GM10266 (cell line): ENCODE results near the gene ITPRIP.
A peak's percentile ranks its signal among the peaks of the same experiment; 100 is the strongest.

Source experiments
- DNase-seq: peaks from one replicate; pipeline ENCODE4 v3.0.0; 2012; ENCODE audit errors: extremely low spot score
- CTCF ChIP-seq: IDR thresholded peaks from 2 replicates; pipeline ENCODE4 v1.5.1; 2012; ENCODE audit warnings: mild to moderate bottlenecking, low read depth; ENCODE audit not compliant: control insufficient read depth, insufficient read depth; ENCODE audit errors: missing control alignments

The ITPRIP gene

GRCh38 chr10:104311184-104311720 lies 27.0 kb downstream of the ITPRIP start:
- DNase-seq = no peak
- TF ChIP-seq CTCF = no peak

GRCh38 chr10:104309980-104310978 lies 28.0 kb downstream of the ITPRIP start:
- DNase-seq = no peak
- no peak for TF ChIP-seq CTCF

- no peak for TF ChIP-seq CTCF
- DNase-seq = peak; percentile 64
Measured at GRCh38 chr10:104308439-104308903, 29.8 kb downstream of the ITPRIP start.

GRCh38 chr10:104307576-104308438 lies 30.5 kb downstream of the ITPRIP start:
- DNase-seq = no peak
- TF ChIP-seq CTCF = no peak

- DNase-seq = no peak
- no peak for TF ChIP-seq CTCF
Measured at GRCh38 chr10:104306897-104307296, 31.4 kb downstream of the ITPRIP start.

- no peak for TF ChIP-seq CTCF
- no peak for DNase-seq
Measured at GRCh38 chr10:104304927-104305326, 33.3 kb downstream of the ITPRIP start.
